ENCODE results near the gene SND1. TPM values are rescaled to one million over a fixed set of nuclear protein-coding genes. Genes with fewer than 3 reads are reported as not detected.

Gene SND1
- total RNA-seq, 4 donors from 2014 or later: 70.8 to 141 (median 85.7) TPM

DNA sequence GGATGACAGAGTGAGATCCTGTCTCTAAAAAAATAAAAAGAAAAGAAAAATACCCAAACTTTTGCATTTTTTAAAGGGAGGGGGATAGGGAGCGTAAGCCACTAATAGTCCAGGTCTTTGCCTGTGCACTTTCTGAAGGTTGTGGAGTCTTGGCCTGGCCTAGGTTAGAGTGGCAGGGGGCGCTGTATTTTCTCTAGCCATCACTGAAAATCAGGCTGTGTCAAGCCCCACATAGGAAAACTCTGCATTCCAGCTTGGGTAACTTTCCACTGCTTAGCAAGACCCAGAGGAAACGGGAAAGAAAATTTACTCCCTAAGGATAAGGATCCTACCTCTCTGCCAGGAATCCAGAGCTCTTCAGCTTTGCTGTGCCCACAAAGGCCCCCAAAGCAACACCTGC lies 23.5 kb upstream of the SND1 start:
- WGBS, 2 donors: 51 to 59% methylated on average over 3 of the region's 3 CpGs
- no peak overlapping the region for H3K4me3 ChIP-seq
- DNase-seq (ENCODE audit: low spot score in 2 of 2): no peak
- no peaks in the 10 kb centered on the region for H3K36me3 ChIP-seq
- no peak overlapping the region for H3K27ac ChIP-seq
- no peaks in the 10 kb centered on the region for H3K27me3 ChIP-seq
- H3K4me1 ChIP-seq: no peaks in the 10 kb centered on the region
- no peaks in the 10 kb centered on the region for H3K9me3 ChIP-seq
- TF ChIP-seq, protein P1, sequence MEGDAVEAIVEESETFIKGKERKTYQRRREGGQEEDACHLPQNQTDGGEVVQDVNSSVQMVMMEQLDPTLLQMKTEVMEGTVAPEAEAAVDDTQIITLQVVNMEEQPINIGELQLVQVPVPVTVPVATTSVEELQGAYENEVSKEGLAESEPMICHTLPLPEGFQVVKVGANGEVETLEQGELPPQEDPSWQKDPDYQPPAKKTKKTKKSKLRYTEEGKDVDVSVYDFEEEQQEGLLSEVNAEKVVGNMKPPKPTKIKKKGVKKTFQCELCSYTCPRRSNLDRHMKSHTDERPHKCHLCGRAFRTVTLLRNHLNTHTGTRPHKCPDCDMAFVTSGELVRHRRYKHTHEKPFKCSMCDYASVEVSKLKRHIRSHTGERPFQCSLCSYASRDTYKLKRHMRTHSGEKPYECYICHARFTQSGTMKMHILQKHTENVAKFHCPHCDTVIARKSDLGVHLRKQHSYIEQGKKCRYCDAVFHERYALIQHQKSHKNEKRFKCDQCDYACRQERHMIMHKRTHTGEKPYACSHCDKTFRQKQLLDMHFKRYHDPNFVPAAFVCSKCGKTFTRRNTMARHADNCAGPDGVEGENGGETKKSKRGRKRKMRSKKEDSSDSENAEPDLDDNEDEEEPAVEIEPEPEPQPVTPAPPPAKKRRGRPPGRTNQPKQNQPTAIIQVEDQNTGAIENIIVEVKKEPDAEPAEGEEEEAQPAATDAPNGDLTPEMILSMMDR (IDR thresholded peaks at IDR 0.05): no peak
- TF ChIP-seq POLR2A (IDR thresholded peaks at IDR 0.05) (no peak), EP300 (IDR thresholded peaks at IDR 0.05) (no peak)

DNA sequence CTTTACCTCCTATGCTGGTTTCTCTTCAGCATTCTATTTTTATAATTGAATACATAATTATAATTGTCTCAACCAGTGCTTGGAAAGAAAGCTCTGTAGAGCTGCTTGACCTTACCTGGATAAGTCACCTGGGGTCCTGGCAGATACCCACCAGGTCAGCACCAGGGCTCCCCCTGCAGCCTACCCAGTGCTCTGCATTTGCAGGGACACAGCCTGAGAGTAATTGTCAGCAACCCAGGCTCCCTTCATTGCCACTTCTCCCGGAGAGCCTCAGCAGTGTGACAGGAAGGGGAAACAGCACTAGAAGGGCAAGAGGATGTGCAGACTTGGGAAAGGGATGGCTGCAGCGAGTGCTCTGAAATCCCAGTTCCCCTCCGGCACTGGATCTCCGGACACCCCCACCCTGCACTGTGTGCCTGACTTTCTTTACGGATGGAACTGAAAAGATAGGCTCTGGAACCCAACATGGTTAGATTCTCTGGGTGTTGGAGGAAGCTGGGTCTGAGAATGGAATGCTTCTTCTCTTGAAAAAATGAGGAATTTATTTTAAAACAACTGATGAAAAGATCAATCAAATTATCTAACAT lies 22.6 kb upstream of the SND1 start:
- TF ChIP-seq, protein P1 (IDR thresholded peaks at IDR 0.05): no peak
- no peak for TF ChIP-seq POLR2A (IDR thresholded peaks at IDR 0.05)
- TF ChIP-seq EP300 (IDR thresholded peaks at IDR 0.05): no peak
- Histone ChIP-seq H3K27ac (no peak overlapping the region), H3K9me3 (no peaks in the 10 kb centered on the region), H3K36me3 (no peaks in the 10 kb centered on the region), H3K4me3 (no peak overlapping the region), H3K4me1 (no peaks in the 10 kb centered on the region), H3K27me3 (no peaks in the 10 kb centered on the region)
- WGBS, 2 donors: 17 to 26% methylated on average over 5 of the region's 5 CpGs
- no peak for DNase-seq (ENCODE audit: low spot score in 2 of 2)

DNA sequence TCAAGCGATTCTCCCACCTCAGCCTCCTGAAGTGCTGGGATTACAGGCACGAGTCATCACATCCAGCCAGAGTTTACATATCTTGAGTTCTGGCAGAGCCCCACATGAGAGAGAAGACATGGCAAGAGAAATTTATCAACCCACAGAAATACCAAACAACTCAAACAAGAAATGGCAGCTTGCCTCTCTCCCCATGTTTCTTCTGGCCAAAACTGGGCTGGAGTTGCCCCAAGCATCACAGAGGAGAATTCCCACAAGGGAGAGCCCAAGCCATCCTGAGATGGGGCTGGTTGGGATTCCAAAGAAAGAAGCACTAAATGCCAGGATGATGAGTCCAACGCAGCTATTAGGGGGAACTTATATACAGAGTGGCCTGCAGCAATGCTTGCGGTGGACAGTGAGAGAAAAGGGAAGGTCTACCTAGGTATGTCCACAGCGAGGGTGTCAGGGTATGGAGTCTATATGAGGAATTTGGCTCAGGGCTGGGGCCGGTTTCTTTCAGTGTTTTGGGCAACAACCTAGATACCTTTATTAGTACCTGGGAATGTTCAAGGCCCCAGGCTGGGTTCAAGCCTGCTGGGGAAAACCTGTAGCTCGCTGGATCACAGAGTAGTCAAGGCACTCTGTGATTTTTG lies 19.6 kb upstream of the SND1 start:
- TF ChIP-seq EP300 (IDR thresholded peaks at IDR 0.05) (no peak), POLR2A (IDR thresholded peaks at IDR 0.05) (no peak)
- TF ChIP-seq, protein P1 (IDR thresholded peaks at IDR 0.05): no peak
- Histone ChIP-seq H3K9me3 (no peaks in the 10 kb centered on the region), H3K36me3 (no peaks in the 10 kb centered on the region), H3K4me1 (no peaks in the 10 kb centered on the region), H3K4me3 (no peak overlapping the region), H3K27ac (no peak overlapping the region), H3K27me3 (no peaks in the 10 kb centered on the region)
- 74 to 79% methylated on average over 7 of the region's 7 CpGs for WGBS, 2 donors
- no peak for DNase-seq (ENCODE audit: low spot score in 2 of 2)

DNA sequence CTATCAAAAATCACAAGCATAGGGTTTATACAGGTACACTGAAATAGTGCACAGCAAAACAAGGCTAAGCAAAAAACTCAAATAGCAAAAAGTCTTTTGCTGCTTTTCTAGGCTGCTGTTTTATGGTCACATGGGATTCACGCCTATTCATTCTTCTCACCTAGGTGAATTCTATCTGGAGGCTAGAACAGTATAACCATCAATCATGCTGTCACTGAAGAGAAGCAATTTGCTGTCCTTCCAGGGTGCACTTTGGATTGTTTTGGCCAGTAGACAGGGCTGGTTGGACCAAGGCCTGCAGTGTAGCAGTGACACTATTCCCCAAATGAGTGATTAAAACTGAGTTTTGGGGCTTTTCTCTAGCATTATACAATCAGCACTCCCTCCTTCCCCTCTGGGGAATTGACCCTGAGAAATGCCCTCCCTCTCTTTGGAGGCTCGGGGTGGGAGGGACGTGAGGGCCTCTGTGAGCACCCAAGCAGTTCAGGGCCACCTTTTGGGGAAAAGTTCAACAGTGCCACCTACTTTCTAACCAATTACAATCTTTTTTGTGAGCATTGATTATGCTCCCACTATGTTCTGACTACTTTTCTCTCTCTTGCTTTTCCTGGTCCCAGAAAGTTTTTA lies 16.2 kb upstream of the SND1 start:
- no peak overlapping the region for H3K27ac ChIP-seq
- H3K4me1 ChIP-seq: no peaks in the 10 kb centered on the region
- no peak for DNase-seq (ENCODE audit: low spot score in 2 of 2)
- H3K9me3 ChIP-seq: no peaks in the 10 kb centered on the region
- no peaks in the 10 kb centered on the region for H3K36me3 ChIP-seq
- H3K4me3 ChIP-seq: no peak overlapping the region
- no peak for TF ChIP-seq POLR2A (IDR thresholded peaks at IDR 0.05)
- WGBS, 2 donors: 41 to 45% methylated on average over 3 of the region's 3 CpGs
- no peaks in the 10 kb centered on the region for H3K27me3 ChIP-seq

DNA sequence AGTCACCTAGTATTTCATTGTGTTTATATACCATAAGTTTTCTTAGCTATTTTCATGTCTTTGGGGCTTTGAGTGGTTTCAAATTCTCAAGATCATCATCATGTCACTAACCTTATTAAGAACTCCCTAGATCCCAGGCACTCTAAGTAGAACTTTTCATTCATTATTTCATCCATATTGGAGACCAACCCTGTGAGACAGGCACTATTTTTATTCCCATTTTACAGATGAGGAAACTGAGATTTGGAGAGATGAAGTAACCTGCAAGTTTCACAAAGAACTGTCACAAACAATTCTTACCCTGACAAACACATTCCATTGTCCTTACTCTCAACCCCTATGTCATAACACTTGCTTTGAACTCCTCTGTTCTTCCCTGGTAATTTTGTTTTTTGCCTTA lies 13.8 kb upstream of the SND1 start:
- no peaks in the 10 kb centered on the region for H3K36me3 ChIP-seq
- DNase-seq (ENCODE audit: low spot score in 2 of 2): no peak
- H3K9me3 ChIP-seq: no peaks in the 10 kb centered on the region
- no peaks in the 10 kb centered on the region for H3K27me3 ChIP-seq
- no peak overlapping the region for H3K27ac ChIP-seq
- TF ChIP-seq POLR2A (IDR thresholded peaks at IDR 0.05): no peak
- no peak for TF ChIP-seq EP300 (IDR thresholded peaks at IDR 0.05)
- TF ChIP-seq, protein P1 (IDR thresholded peaks at IDR 0.05): no peak
- peaks cover 0 to 3% (median 0%) of the 10 kb centered on the region in 4 donors for H3K4me1 ChIP-seq
- no peak overlapping the region for H3K4me3 ChIP-seq
